NAMALWA (cell line): ENCODE data around the gene RTKN2.

Experiments
- DNase-seq: peaks from one replicate; pipeline ENCODE4 v3.0.0-alpha.2; 2015; ENCODE audit warnings: low spot score

The RTKN2 gene

GRCh38 chr10:62225362-62225761, 43.3 kb downstream of the RTKN2 start:
- no peak for DNase-seq

DNA sequence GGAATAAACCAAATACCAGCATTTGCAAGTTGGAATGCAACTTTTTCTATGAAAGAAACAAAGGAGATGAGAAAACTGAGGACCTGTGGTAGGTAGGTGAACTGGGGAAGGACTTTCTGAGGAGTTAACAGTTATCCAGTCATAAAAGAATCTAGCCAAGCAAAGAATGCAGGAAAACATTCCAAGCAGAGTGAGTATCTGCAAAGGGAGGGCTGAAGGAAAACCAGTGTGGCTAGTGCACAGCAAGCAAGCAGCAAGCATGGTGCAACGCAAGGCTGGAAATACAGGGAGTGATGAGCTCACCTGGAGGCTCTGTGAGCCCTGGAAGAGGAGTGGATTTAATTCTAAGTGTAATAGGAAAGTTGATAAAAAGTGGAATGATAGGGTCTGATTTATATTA, 44.0 kb downstream of the RTKN2 start:
- DNase-seq = no peak

DNA sequence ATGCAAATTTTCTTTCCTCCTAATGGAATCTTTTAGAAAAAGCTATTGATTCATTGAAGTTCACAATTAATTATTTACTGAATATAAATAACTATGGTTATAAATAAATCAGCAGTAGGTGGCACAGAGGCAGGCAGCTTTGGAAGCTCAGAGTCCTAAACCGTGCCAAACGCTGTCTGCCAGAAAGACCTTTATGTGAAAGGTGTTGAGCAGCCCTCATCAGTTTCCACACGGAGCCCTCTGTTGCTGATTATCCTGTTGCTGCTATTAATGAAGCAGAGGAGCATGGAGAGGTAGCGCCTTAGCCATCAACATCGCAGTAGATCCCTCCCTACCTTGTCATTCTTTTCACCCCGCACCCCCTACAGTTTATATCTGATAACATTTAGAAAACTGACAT, 51.0 kb downstream of the RTKN2 start:
- DNase-seq = no peak

- no peak for DNase-seq
Observed at GRCh38 chr10:62214364-62214874, 54.2 kb downstream of the RTKN2 start.

GRCh38 chr10:62205750-62206399, 62.8 kb downstream of the RTKN2 start:
- DNase-seq = no peak

DNA sequence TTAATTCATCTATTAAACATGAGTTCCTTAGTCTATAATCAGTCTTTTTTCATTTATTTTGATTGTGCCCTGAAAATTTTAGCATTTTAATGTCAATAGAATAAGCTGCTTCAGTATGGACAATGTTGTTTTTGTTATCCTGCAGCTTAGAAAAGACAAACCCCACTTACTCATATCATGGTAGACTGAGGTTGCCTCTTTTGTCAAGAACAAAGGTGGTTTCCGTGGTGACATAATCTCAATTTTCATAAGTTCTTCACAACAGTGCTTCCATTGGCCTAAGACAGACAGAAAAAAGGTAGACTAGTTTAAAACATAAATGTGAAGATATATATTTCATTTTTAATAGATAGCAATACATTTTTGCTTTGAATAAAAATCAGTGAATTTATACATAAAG, 69.1 kb downstream of the RTKN2 start:
- DNase-seq = no peak

- no peak for DNase-seq
Observed at GRCh38 chr10:62196528-62196927, 72.1 kb downstream of the RTKN2 start.

DNA sequence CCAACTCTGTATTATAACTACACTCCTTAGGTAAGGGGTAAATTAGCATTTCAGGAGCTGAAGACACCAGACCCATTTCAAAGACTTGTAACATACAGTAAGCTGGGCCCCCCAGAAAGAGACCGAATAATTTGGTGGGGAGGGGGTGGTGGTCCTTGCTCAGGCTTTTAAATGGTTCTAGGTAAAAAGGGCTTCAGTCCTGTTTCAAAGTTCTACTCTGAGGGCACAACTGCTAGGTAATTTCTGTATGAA, 73.0 kb downstream of the RTKN2 start:
- no peak for DNase-seq

- no peak for DNase-seq
Observed at GRCh38 chr10:62194924-62195674, 73.5 kb downstream of the RTKN2 start.

GRCh38 chr10:62193479-62193878, 75.2 kb downstream of the RTKN2 start:
- DNase-seq = no peak

GRCh38 chr10:62189131-62189530, 79.5 kb downstream of the RTKN2 start:
- DNase-seq = no peak

- DNase-seq = no peak
Observed at GRCh38 chr10:62188021-62188616, 80.5 kb downstream of the RTKN2 start.

- DNase-seq = no peak
Observed at GRCh38 chr10:62186999-62187675, 81.5 kb downstream of the RTKN2 start.

DNA sequence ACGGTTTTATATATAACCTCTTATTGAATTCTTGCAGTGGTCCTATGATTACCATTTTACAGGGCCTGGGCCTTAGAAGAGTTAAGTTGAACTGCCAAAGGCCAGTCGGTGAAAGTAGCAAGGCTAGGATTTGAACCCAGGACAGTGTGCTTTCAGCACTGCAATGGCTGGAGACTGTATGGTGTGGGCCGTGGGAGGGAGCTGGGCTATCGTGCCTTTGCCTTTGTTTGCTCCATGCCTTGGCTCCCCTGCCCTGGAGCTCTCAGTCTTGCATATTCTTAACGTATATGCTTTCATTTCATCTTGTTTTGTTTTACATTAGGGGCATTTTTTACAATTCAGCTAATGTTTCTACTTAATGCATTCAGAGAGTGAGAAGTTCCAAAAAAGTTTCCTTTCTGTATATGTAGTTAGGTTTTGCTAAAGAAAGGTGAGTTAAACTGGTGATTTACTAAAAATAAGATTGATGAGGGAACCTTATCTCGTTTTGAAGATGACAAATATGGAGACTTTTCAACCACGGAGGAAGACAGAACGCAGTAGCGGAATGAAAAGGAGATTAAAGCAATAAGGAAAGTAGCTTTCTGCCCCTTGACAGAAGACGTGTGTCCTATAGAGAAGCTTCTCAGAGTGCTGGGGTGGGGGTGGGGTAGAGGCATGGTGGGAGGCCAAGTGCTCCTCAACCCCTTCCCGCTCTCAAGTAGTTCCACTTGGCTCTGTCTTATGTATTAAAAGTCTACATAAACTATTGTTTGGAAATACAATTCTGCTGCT, 82.5 kb downstream of the RTKN2 start:
- no peak for DNase-seq

DNA sequence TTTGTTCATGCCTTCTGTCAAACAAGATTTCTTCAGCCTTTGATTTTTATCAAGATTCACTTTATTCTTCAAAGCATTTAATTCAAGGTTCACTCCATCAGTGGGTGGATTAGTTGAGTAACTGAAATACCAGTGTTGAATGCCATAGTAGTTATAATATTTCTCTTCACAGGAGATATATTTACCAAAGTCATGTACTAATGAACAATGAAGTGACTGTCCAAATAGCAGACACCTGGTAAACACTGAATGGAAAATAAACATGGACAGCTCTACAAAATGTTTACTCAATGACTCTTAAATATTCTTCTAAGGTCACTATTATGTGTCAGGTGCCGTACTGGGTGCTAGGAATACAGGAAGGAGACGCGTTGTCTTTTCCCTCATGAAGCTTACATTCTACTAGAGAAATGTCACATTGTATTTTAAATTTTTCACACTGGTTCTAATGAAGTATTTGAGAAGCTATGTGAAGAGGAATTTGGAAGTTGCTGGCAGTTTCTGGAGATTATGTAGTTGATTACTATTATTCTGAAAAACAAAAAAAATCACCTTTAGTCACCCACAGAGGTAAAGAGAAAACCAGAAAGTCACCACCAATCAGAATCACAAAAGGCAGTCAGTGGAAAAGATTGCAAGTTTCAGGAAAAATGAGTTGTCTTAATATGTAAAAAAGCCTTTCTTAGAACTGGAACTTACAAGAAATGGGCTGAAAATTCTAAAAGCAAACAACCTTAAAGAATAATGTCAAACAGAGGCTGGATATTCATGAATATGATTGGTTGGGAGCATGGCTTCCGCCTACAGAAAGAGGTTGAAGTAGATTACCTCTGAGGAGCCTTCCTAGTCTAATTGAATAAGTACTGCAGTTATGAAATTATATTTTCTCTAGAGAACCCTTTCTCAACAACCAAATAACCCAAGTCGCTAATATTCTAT, 84.5 kb downstream of the RTKN2 start:
- no peak for DNase-seq

GRCh38 chr10:62183442-62183841, 85.2 kb downstream of the RTKN2 start:
- DNase-seq = no peak

GRCh38 chr10:62182595-62182994, 86.0 kb downstream of the RTKN2 start:
- DNase-seq = no peak

- no peak for DNase-seq
Observed at GRCh38 chr10:62182171-62182570, 86.5 kb downstream of the RTKN2 start.

GRCh38 chr10:62180677-62181076, 88.0 kb downstream of the RTKN2 start:
- no peak for DNase-seq

DNA sequence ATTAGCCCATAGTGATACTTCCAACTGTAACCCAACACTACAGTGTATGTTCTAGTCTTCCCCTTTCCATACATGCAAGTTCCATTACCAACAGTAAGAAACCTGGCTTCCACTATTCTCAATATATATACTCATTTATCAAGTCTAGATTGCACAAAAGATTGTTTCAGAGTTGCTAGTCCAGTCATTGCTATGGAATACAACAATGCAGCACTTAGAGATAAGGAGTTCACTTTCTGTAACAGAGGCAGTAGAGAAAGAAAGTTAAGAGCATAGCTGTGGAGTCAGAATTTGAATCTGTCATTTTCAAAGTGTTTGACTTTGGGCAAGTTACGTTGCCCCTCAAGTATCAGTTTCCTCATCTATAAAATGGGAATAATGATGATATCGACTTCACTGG, 90.1 kb downstream of the RTKN2 start:
- DNase-seq = no peak

- DNase-seq = no peak
Observed at GRCh38 chr10:62177111-62177510, 91.5 kb downstream of the RTKN2 start.
